H1 (cell line): ENCODE data around the gene MFGE8. TPM values are rescaled to one million over a fixed set of nuclear protein-coding genes. Genes with fewer than 3 reads are reported as not detected.

ENCODE experiments used
- CTCF ChIA-PET: fragments of 300-600 bp; sonication (Branson Sonifier 250); formaldehyde crosslinking; loops from one replicate; lab custom pipeline; 2021; ENCODE audit not compliant: partially characterized antibody; lab: Charles Lee
- POLR2A ChIA-PET: fragments of 300-600 bp; sonication (Branson Sonifier 250); formaldehyde crosslinking; loops from one replicate; lab custom pipeline; 2021; ENCODE audit warnings: inconsistent platforms; ENCODE audit not compliant: partially characterized antibody; lab: Charles Lee
- DNase-seq, 2 experiments: peaks; one replicate each; pipeline versions ENCODE4 v3.0.0 to v3.0.0-alpha.2; 2010 to 2022; ENCODE audit warnings: low spot score in 2 of 2, low read depth in 1 of 2, mixed read lengths in 1 of 2
- FAIRE-seq: peaks from 2 replicates; lab custom pipeline; 2011; peaks lifted over from hg19 to GRCh38; lab: Jason Lieb, UNC
- H2AFZ ChIP-seq: 2 replicates; pipeline ENCODE4 v1.8.1; 2012; ENCODE audit warnings: low read length, inconsistent platforms
- H2AK5ac ChIP-seq: 2 replicates; pipeline ENCODE4 v1.6.1; 2013; ENCODE audit warnings: low read depth, low read length
- H2BK120ac ChIP-seq: replicated peaks from 2 replicates; pipeline ENCODE3; 2013; ENCODE audit warnings: low read depth, low read length, inconsistent platforms
- H2BK12ac ChIP-seq: 2 replicates; pipeline ENCODE4 v1.6.1; 2013; ENCODE audit warnings: low read depth, low read length
- H2BK15ac ChIP-seq: 2 replicates; pipeline ENCODE4 v1.6.1; 2013; ENCODE audit warnings: low read length
- H2BK20ac ChIP-seq: 2 replicates; pipeline ENCODE4 v1.6.1; 2013; ENCODE audit warnings: low read length
- H2BK5ac ChIP-seq: 2 replicates; pipeline ENCODE4 v1.6.1; 2013; ENCODE audit warnings: low read depth, low read length
- H3K14ac ChIP-seq: 2 replicates; pipeline ENCODE4 v1.6.1; 2013; ENCODE audit warnings: inconsistent platforms; ENCODE audit not compliant: insufficient read length
- H3K18ac ChIP-seq: 2 replicates; pipeline ENCODE4 v1.6.1; 2013; ENCODE audit warnings: low read length; ENCODE audit errors: extremely low read depth
- H3K23ac ChIP-seq: 2 replicates; pipeline ENCODE4 v1.6.1; 2013; ENCODE audit warnings: inconsistent platforms; ENCODE audit not compliant: insufficient read length
- H3K23me2 ChIP-seq: 2 replicates; pipeline ENCODE4 v1.6.1; 2013; ENCODE audit warnings: low read depth, low read length
- H3K27ac ChIP-seq: 2 replicates; pipeline ENCODE4 v1.6.1; 2011; ENCODE audit warnings: low read depth, low read length, inconsistent platforms
- H3K27me3 ChIP-seq, 4 experiments: replicated peaks in 1 of 4; 1 replicate in 1 of 4; 2 replicates in 3 of 4; pipeline versions ENCODE4 v1.6.1 to v1.8.1; 2011 to 2013; ENCODE audit warnings: low read length in 3 of 4, mild to moderate bottlenecking in 3 of 4, inconsistent platforms in 2 of 4, mixed read lengths in 2 of 4, moderate library complexity in 1 of 4; ENCODE audit not compliant: control insufficient read depth in 3 of 4, insufficient read depth in 3 of 4; ENCODE audit errors: extremely low read depth in 1 of 4
- H3K36me3 ChIP-seq, 4 experiments: 2 replicates each; pipeline versions ENCODE4 v1.6.1 to v1.8.1; 2011 to 2013; ENCODE audit warnings: mild to moderate bottlenecking in 4 of 4, low read length in 3 of 4, moderate library complexity in 2 of 4, control low read depth in 1 of 4, inconsistent platforms in 1 of 4; ENCODE audit not compliant: insufficient read depth in 4 of 4, control insufficient read depth in 2 of 4
- H3K4ac ChIP-seq: replicated peaks from 2 replicates; pipeline ENCODE3; 2013; ENCODE audit warnings: low read length, low read depth, mixed read lengths, inconsistent platforms; ENCODE audit not compliant: insufficient read length
- H3K4me1 ChIP-seq, 4 experiments: replicated peaks in 1 of 4; 1 replicate in 1 of 4; 2 replicates in 3 of 4; pipeline versions ENCODE4 v1.6.1 to v1.8.1; 2011 to 2013; ENCODE audit warnings: low read length in 3 of 4, inconsistent platforms in 2 of 4, mixed read lengths in 1 of 4; ENCODE audit not compliant: insufficient read depth in 4 of 4, control insufficient read depth in 3 of 4
- H3K4me2 ChIP-seq, 2 experiments: 2 replicates each; pipeline versions ENCODE4 v1.6.1 to v1.8.1; 2011 to 2013; ENCODE audit warnings: low read depth in 2 of 2, low read length in 2 of 2, control low read depth in 1 of 2, inconsistent platforms in 1 of 2, mild to moderate bottlenecking in 1 of 2; ENCODE audit not compliant: insufficient read depth in 1 of 2
- H3K4me3 ChIP-seq, 4 experiments: fragments of 200-600, 300-600 bp in 1 of 4; sonication (generic), shearing (Covaris generic), sonication (Bioruptor Twin) in 1 of 4; 2 replicates each; pipeline versions ENCODE4 v1.5.1 to v1.8.1; 2011 to 2016; ENCODE audit warnings: low read length in 4 of 4, low read depth in 3 of 4, control low read depth in 2 of 4, inconsistent platforms in 2 of 4, mild to moderate bottlenecking in 2 of 4, mixed read lengths in 1 of 4, moderate library complexity in 1 of 4; ENCODE audit not compliant: insufficient read depth in 2 of 4; ENCODE audit errors: extremely low read depth in 1 of 4
- H3K56ac ChIP-seq: replicated peaks from 2 replicates; pipeline ENCODE3; 2013; ENCODE audit warnings: low read depth, mild to moderate bottlenecking, mixed read lengths, low read length, inconsistent platforms; ENCODE audit not compliant: insufficient read length
- H3K79me1 ChIP-seq: 2 replicates; pipeline ENCODE4 v1.6.1; 2013; ENCODE audit warnings: low read depth, low read length, control low read depth
- H3K79me2 ChIP-seq, 2 experiments: 2 replicates each; pipeline versions ENCODE4 v1.6.1 to v1.8.1; 2012 to 2013; ENCODE audit warnings: low read length in 2 of 2, mild to moderate bottlenecking in 2 of 2, inconsistent platforms in 1 of 2; ENCODE audit not compliant: insufficient read depth in 2 of 2, control insufficient read depth in 1 of 2
- H3K9ac ChIP-seq, 4 experiments: replicated peaks in 1 of 4; 1 replicate in 1 of 4; 2 replicates in 3 of 4; pipeline versions ENCODE4 v1.6.1 to v1.8.1; 2011 to 2013; ENCODE audit warnings: low read depth in 3 of 4, low read length in 3 of 4, control low read depth in 2 of 4, mild to moderate bottlenecking in 2 of 4, moderate library complexity in 2 of 4, inconsistent platforms in 1 of 4; ENCODE audit errors: extremely low read depth in 1 of 4
- H3K9me3 ChIP-seq, 2 experiments: 2 replicates each; pipeline versions ENCODE4 v1.6.1 to v1.8.1; 2012 to 2013; ENCODE audit warnings: mild to moderate bottlenecking in 2 of 2, moderate library complexity in 2 of 2, control low read depth in 1 of 2, inconsistent platforms in 1 of 2, low read depth in 1 of 2, low read length in 1 of 2, mixed read lengths in 1 of 2; ENCODE audit not compliant: insufficient read depth in 2 of 2
- H4K20me1 ChIP-seq, 2 experiments: replicated peaks in 1 of 2; 2 replicates each; pipeline versions ENCODE3 to v1.8.1; 2011 to 2013; ENCODE audit warnings: inconsistent platforms in 2 of 2, low read length in 2 of 2, mild to moderate bottlenecking in 1 of 2; ENCODE audit not compliant: insufficient read depth in 2 of 2, control insufficient read depth in 1 of 2
- H4K5ac ChIP-seq: 2 replicates; pipeline ENCODE4 v1.6.1; 2013; ENCODE audit warnings: low read length, low read depth, mixed read lengths, inconsistent platforms; ENCODE audit not compliant: insufficient read length
- H4K8ac ChIP-seq: 2 replicates; pipeline ENCODE4 v1.8.0; 2013; ENCODE audit warnings: mild to moderate bottlenecking, moderate library complexity, low read length, inconsistent platforms; ENCODE audit not compliant: insufficient read depth; ENCODE audit errors: extremely low read depth
- H4K91ac ChIP-seq: replicated peaks from 2 replicates; pipeline ENCODE3; 2013; ENCODE audit warnings: low read length, mixed read lengths, inconsistent platforms; ENCODE audit not compliant: insufficient read length
- ASH2L ChIP-seq: fragments of 200-600, 300-600 bp; sonication (generic); IDR thresholded peaks from one replicate; pipeline ENCODE4 v1.7.1; 2017; ENCODE audit warnings: low read length
- EGR1 ChIP-seq: IDR thresholded peaks from 2 replicates; pipeline ENCODE4 v1.6.1; 2011; ENCODE audit warnings: low read depth, low read length, borderline replicate concordance
- MAX ChIP-seq: IDR thresholded peaks from 2 replicates; pipeline ENCODE4 v1.6.1; 2012; ENCODE audit warnings: inconsistent platforms
- SIN3A ChIP-seq, 2 experiments: IDR thresholded peaks in 1 of 2; conservative IDR thresholded peaks in 1 of 2; 2 replicates each; pipeline ENCODE4 v1.6.1; 2011 to 2012; ENCODE audit warnings: low read length in 2 of 2, improper control_type of control experiment in 1 of 2, low read depth in 1 of 2, mild to moderate bottlenecking in 1 of 2
- TAF1 ChIP-seq: IDR thresholded peaks from 2 replicates; pipeline ENCODE4 v1.6.1; 2011; ENCODE audit warnings: mild to moderate bottlenecking, low read depth, low read length
- TBP ChIP-seq: IDR thresholded peaks from 2 replicates; pipeline ENCODE4 v1.6.1; 2011; ENCODE audit warnings: low read depth, low read length, improper control_type of control experiment
- WGBS, 2 experiments: shearing (Covaris generic) in 1 of 2; methylation state at CpG; one replicate each; pipeline versions ENCODE4 v1.1.6 to v1.1.7; 2013 to 2015; ENCODE audit warnings: low lambda C conversion rate in 2 of 2, mixed read lengths in 2 of 2, inconsistent platforms in 1 of 2, low coverage in 1 of 2, missing lambda C conversion rate in 1 of 2; ENCODE audit not compliant: insufficient replicate concordance in 2 of 2, insufficient coverage in 1 of 2, insufficient read length in 1 of 2; ENCODE audit errors: extremely low coverage in 1 of 2, missing lambda C conversion rate in 1 of 2; 5-methylcytosine and 5-hydroxymethylcytosine counted together
- polyA plus RNA-seq, 7 experiments: library from polyadenylated mRNA; depleted of rRNA in 3 of 7; stranded (reverse) in 5 of 7; unstranded in 2 of 7; fragments of >200 nt in 5 of 7; fragments of 200-250 nt in 2 of 7; gene quantifications; 1 replicate in 5 of 7; 2 replicates in 1 of 7; 4 replicates in 1 of 7; pipeline versions ENCODE4 v1.2.1 to v1.2.3, GENCODE V29; 2011 to 2013; ENCODE audit warnings: missing spikeins in 2 of 7, mixed read lengths in 2 of 7
- total RNA-seq: library from RNA; stranded (reverse); fragmentation: NEBNext Ultra II Directional; extraction: Animal tissue kit (Norgen Biotek cat#: 25700); gene quantifications from 2 replicates; pipeline ENCODE4 v1.2.1, GENCODE V29; 2021

Gene MFGE8
- total and polyA plus RNA-seq, 2 of the 8 experiments (the other 6 are each of a cell fraction or from before 2014, with no cell fraction given) = 1,237 to 2,117 TPM

DNA sequence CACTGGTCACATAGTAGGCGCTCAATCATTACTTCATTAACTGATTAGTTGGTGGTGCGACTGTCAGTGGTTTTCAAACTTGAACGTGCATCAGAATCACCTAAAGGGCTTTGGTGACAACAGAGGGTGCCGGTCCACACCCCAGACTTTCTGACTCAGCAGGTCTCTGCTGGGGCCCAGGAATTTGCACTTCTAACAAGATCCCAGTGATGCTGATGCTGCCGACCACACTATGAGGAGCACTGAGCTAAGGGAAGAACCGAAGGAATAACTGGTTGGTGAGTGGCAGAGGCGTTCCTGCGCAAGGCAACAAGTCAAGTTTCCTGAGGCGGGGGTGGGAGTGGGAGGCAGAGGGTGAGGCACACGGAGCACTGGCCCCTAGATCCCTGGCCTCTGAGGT is 36.6 kb downstream of the MFGE8 start:
- no peak overlapping the region for H2BK120ac ChIP-seq
- WGBS, 2 experiments = 92% methylated on average over 10 of the region's 10 CpGs; no CpG with 5 or more reads in 1 of the 2 experiments
- TF ChIP-seq SIN3A (conservative IDR thresholded peaks at IDR 0.05 in 1 of 2, IDR thresholded peaks at IDR 0.05 in 1 of 2; ENCODE audit: low read depth in 1 of 2, low read length in 2 of 2) (no peak), MAX (no peak), EGR1 (no peak), TBP (no peak), TAF1 (no peak), ASH2L (no peak)
- H3K23ac ChIP-seq = no peak overlapping the region
- no peak overlapping the region for H4K8ac ChIP-seq
- DNase-seq (no peak), FAIRE-seq (no peak)
- no peaks in the 10 kb centered on the region for H3K27me3 ChIP-seq
- H3K27ac ChIP-seq = no peak overlapping the region
- H3K4ac ChIP-seq = no peak overlapping the region
- H2BK5ac ChIP-seq = 0 out of 2 replicates have a peak overlapping the region, but pooled peaks have one; percentile 52
- no peaks in the 10 kb centered on the region for H3K23me2 ChIP-seq
- H4K5ac ChIP-seq = no peak overlapping the region
- no peak overlapping the region for H3K18ac ChIP-seq
- H3K79me2 ChIP-seq = no peaks in the 10 kb centered on the region
- ChIA-PET CTCF (interaction anchor here (0.6 to 3.2 kb wide), 4 partner anchors 112 to 253 kb away, joined by 3 to 11 read pairs (median 4); no protein-coding TSS in a partner anchor), POLR2A (interaction anchor here (13.9 kb wide), 1 partner anchor 18 kb away, joined by 167 read pairs; the partner anchor contains the start of gene HAPLN3)
- no peak overlapping the region for H2BK15ac ChIP-seq
- H3K56ac ChIP-seq = no peak overlapping the region
- H3K9me3 ChIP-seq = no peaks in the 10 kb centered on the region
- no peak overlapping the region for H2BK12ac ChIP-seq
- peaks cover 0 to 2% of the 10 kb centered on the region in 2 experiments for H4K20me1 ChIP-seq
- H4K91ac ChIP-seq = no peak overlapping the region
- H3K36me3 ChIP-seq = peaks cover 2 to 24% (median 16%) of the 10 kb centered on the region in 4 experiments; a peak in 6 of 8 replicates
- no peak overlapping the region for H2AFZ ChIP-seq
- H3K4me3 ChIP-seq = no peak overlapping the region
- no peak overlapping the region for H2BK20ac ChIP-seq
- no peak overlapping the region for H3K14ac ChIP-seq
- H3K9ac ChIP-seq = no peak overlapping the region
- no peaks in the 10 kb centered on the region for H3K79me1 ChIP-seq
- H3K4me1 ChIP-seq = peaks cover 0 to 6% (median 1%) of the 10 kb centered on the region in 4 experiments; a peak in 4 of 7 replicates
- H3K4me2 ChIP-seq = no peak overlapping the region
- no peak overlapping the region for H2AK5ac ChIP-seq
